Measurements from ENCODE around the gene HERPUD1.

The HERPUD1 gene

DNA sequence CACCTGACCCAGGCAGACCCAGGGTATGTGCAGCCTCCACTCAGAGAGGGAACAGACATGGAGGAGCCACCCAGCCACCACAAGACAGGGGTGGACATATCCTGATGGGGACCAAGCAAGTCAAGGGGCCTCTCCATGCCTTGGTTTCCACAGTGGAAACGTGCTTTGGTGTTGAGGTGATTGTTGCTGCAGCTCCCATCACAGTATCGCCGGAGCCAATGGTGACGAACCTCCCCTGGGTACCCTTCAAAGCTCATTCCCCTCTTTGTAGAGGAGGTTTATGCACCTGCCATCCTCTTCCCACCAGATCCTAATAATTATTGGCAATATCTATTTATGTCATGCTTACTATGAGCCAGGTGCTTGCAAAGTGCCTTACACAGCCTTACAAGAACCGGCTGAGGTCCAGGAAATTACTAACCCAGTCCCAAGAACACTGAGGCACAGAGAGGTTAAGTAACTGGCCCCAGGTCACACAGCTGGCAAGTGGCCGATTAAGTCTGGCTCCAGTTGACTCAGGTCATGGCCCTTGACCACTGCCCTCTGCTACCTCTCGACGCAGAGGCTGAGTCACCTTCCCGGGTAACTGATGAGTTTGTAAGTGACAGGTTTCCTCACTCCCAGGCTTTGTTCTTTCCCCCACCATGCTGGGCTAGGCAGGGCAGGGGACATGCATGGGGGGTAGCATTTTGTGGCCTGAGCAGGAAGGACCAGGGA is 46.3 kb upstream of the HERPUD1 start:
- ChIA-PET POLR2A (interaction anchor here (0.6 kb wide), 1 partner anchor 435 kb away, joined by 3 read pairs; the partner anchor contains the start of gene NUDT21), CTCF (interaction anchor here (1.1 kb wide), 1 partner anchor 11 kb away, joined by 4 read pairs; no protein-coding TSS in a partner anchor)
- Histone ChIP-seq H3K27ac (ENCODE audit: extremely low read depth, low read depth, low read length) (no peak overlapping the region), H3K4me3 (ENCODE audit: low read depth, low read length) (no peak overlapping the region), H3K36me3 (ENCODE audit: control insufficient read depth in 2 of 2, insufficient read depth in 1 of 2, low read length in 2 of 2) (no peaks in the 10 kb centered on the region), H3K9me3 (ENCODE audit: control insufficient read depth, insufficient read depth, low read depth, low read length) (no peaks in the 10 kb centered on the region), H3K4me1 (ENCODE audit: control insufficient read depth, insufficient read depth, low read length) (no peaks in the 10 kb centered on the region)
- TF ChIP-seq TRIM28 (IDR thresholded peaks at IDR 0.05; ENCODE audit: borderline replicate concordance, low read length) (peak; percentile 93; the same call in 1 of the 2 replicates), ZNF768 (tag by site-specific recombination; IDR thresholded peaks at IDR 0.05) (peak; percentile 70)
- TF ChIP-seq, protein P1, sequence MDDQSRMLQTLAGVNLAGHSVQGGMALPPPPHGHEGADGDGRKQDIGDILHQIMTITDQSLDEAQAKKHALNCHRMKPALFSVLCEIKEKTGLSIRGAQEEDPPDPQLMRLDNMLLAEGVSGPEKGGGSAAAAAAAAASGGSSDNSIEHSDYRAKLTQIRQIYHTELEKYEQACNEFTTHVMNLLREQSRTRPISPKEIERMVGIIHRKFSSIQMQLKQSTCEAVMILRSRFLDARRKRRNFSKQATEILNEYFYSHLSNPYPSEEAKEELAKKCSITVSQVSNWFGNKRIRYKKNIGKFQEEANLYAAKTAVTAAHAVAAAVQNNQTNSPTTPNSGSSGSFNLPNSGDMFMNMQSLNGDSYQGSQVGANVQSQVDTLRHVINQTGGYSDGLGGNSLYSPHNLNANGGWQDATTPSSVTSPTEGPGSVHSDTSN (CRISPR knock-in tag; IDR thresholded peaks at IDR 0.05) = no peak

DNA sequence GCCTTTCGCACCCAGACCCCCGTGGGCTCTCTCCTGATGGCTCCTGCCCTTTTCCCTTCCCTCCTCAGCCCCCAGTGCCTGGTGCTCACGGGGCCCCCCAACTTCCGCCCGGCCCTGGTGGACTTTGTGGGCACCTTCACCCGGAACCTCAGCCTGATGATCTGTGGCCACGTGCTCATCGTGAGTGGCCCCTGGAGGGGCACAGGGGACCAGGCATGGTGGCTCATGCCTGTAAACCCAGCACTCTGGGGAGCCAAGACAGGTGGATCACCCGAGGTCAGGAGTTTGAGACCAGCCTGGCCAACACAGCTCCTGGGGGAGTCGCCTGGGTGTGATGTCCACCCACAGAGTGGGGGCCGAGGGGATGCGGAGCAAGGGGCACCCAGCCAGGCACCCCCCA is 45.6 kb upstream of the HERPUD1 start:
- TF ChIP-seq HOXA7 (CRISPR knock-in tag; IDR thresholded peaks at IDR 0.05; ENCODE audit: borderline replicate concordance) (no peak), ZNF184 (tag by site-specific recombination; IDR thresholded peaks at IDR 0.05) (no peak), MEIS1 (CRISPR knock-in tag; IDR thresholded peaks at IDR 0.05; ENCODE audit: borderline replicate concordance) (no peak), ZNF416 (tag by site-specific recombination; IDR thresholded peaks at IDR 0.05) (no peak), ZBTB8A (tag by site-specific recombination; IDR thresholded peaks at IDR 0.05) (no peak), ZNF530 (tag by site-specific recombination; IDR thresholded peaks at IDR 0.05; ENCODE audit: low read depth) (no peak)
- CTCF ChIA-PET = no interaction called here
- H3K4me3 ChIP-seq (ENCODE audit: low read depth, low read length) = no peak overlapping the region
- no peaks in the 10 kb centered on the region for H3K36me3 ChIP-seq (ENCODE audit: control insufficient read depth in 2 of 2, insufficient read depth in 1 of 2, low read length in 2 of 2)
- H3K4me1 ChIP-seq (ENCODE audit: control insufficient read depth, insufficient read depth, low read length) = no peaks in the 10 kb centered on the region
- POLR2A ChIA-PET = no interaction called here
- H3K27ac ChIP-seq (ENCODE audit: extremely low read depth, low read depth, low read length) = no peak overlapping the region
- H3K9me3 ChIP-seq (ENCODE audit: control insufficient read depth, insufficient read depth, low read depth, low read length) = no peaks in the 10 kb centered on the region

DNA sequence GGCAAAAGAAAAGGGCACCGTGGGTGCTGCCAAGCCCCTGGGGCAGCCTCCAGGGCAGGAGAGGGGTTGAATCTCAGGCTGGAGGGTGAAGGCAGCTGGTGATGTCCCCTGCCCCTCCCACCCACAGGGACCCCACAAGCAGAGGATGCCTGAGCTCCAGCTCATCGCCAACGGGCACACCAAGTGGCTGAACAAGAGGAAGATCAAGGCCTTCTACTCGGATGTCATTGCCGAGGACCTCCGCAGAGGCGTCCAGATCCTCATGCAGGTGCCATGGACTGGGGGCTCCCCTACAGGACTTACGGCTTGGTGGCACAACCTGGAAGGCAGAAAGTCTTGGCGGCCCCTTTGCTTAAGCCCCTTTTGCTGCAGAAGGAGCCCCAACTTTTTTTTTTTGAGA is 45.1 kb upstream of the HERPUD1 start:
- no peak overlapping the region for H3K27ac ChIP-seq (ENCODE audit: extremely low read depth, low read depth, low read length)
- no peaks in the 10 kb centered on the region for H3K36me3 ChIP-seq (ENCODE audit: control insufficient read depth in 2 of 2, insufficient read depth in 1 of 2, low read length in 2 of 2)
- CTCF ChIA-PET = no interaction called here
- no peak overlapping the region for H3K4me3 ChIP-seq (ENCODE audit: low read depth, low read length)
- no peaks in the 10 kb centered on the region for H3K4me1 ChIP-seq (ENCODE audit: control insufficient read depth, insufficient read depth, low read length)
- no peaks in the 10 kb centered on the region for H3K9me3 ChIP-seq (ENCODE audit: control insufficient read depth, insufficient read depth, low read depth, low read length)
- POLR2A ChIA-PET = no interaction called here
- no peak for TF ChIP-seq REPIN1 (tag by site-specific recombination; IDR thresholded peaks at IDR 0.05; ENCODE audit: low read depth)
- TF ChIP-seq, protein P1 (CRISPR knock-in tag; IDR thresholded peaks at IDR 0.05) = no peak
- no peak for TF ChIP-seq SP3 (tag by site-specific recombination; IDR thresholded peaks at IDR 0.05)
- no peak for TF ChIP-seq ZNF274 (IDR thresholded peaks at IDR 0.05; ENCODE audit: low read length)
- TF ChIP-seq ZNF274 (tag by site-specific recombination; IDR thresholded peaks at IDR 0.05; ENCODE audit: borderline replicate concordance) = no peak
- TF ChIP-seq, protein P2, sequence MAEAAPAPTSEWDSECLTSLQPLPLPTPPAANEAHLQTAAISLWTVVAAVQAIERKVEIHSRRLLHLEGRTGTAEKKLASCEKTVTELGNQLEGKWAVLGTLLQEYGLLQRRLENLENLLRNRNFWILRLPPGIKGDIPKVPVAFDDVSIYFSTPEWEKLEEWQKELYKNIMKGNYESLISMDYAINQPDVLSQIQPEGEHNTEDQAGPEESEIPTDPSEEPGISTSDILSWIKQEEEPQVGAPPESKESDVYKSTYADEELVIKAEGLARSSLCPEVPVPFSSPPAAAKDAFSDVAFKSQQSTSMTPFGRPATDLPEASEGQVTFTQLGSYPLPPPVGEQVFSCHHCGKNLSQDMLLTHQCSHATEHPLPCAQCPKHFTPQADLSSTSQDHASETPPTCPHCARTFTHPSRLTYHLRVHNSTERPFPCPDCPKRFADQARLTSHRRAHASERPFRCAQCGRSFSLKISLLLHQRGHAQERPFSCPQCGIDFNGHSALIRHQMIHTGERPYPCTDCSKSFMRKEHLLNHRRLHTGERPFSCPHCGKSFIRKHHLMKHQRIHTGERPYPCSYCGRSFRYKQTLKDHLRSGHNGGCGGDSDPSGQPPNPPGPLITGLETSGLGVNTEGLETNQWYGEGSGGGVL (tag by site-specific recombination; IDR thresholded peaks at IDR 0.05) = no peak

DNA sequence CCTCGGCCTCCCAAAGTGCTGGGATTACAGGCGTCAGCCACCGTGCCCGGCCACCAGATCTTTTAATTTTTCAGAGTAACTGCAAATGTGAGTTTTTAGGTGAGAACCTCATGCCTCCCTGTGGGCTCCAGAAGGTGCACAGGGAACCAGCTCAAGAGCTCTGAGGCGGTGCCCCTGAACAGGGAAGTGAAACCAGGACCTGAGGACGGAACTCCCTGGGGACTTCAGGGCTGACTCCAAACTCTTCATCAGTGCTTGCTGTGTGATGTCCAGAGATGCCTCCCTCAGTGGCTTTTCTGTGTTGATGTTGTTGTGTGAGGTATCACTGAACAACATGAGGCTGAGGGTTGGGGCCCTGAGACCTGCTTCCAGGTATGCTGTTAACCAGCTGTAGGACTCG is 43.1 kb upstream of the HERPUD1 start:
- ChIA-PET POLR2A (no interaction called here), CTCF (no interaction called here)
- Histone ChIP-seq H3K4me3 (ENCODE audit: low read depth, low read length) (no peak overlapping the region), H3K9me3 (ENCODE audit: control insufficient read depth, insufficient read depth, low read depth, low read length) (no peaks in the 10 kb centered on the region), H3K4me1 (ENCODE audit: control insufficient read depth, insufficient read depth, low read length) (no peaks in the 10 kb centered on the region), H3K36me3 (ENCODE audit: control insufficient read depth in 2 of 2, insufficient read depth in 1 of 2, low read length in 2 of 2) (no peaks in the 10 kb centered on the region), H3K27ac (ENCODE audit: extremely low read depth, low read depth, low read length) (no peak overlapping the region)
- TF ChIP-seq ZBTB8A (tag by site-specific recombination; IDR thresholded peaks at IDR 0.05) = no peak
- TF ChIP-seq ZNF600 (tag by site-specific recombination; IDR thresholded peaks at IDR 0.05) = no peak
- TF ChIP-seq ZNF2 (tag by site-specific recombination; IDR thresholded peaks at IDR 0.05) = no peak

Data from HEK293 (cell line).